GM18519 (cell line): ENCODE data around the gene RFTN1.
A peak's percentile ranks its signal among the peaks of the same experiment; 100 is the strongest.

Experiments
- ATAC-seq: cut with Tn5 transposase; IDR thresholded peaks from one replicate; pipeline ENCODE4 v1.9.1; 2021; ENCODE audit warnings: mild to moderate bottlenecking, moderate library complexity; ENCODE audit not compliant: unreplicated experiment, low FRiP score

Gene RFTN1

GRCh38 chr3:16439848-16440708 is 73.4 kb downstream of the RFTN1 start:
- ATAC-seq: no peak

GRCh38 chr3:16439163-16439847 is 74.2 kb downstream of the RFTN1 start:
- no peak for ATAC-seq

- ATAC-seq: no peak
Observed at GRCh38 chr3:16437640-16438039, 75.9 kb downstream of the RFTN1 start.

GRCh38 chr3:16433701-16434151 is 79.8 kb downstream of the RFTN1 start:
- ATAC-seq: peak; percentile 78

GRCh38 chr3:16432714-16433113 is 80.8 kb downstream of the RFTN1 start:
- ATAC-seq: no peak

- ATAC-seq: peak; percentile 36
Observed at GRCh38 chr3:16430717-16431630, 82.5 kb downstream of the RFTN1 start.

- no peak for ATAC-seq
Observed at GRCh38 chr3:16429086-16429485, 84.4 kb downstream of the RFTN1 start.

- no peak for ATAC-seq
Observed at GRCh38 chr3:16428612-16429011, 84.9 kb downstream of the RFTN1 start.

GRCh38 chr3:16427103-16427965 is 86.2 kb downstream of the RFTN1 start:
- no peak for ATAC-seq

- ATAC-seq: no peak
Observed at GRCh38 chr3:16426665-16427064, 86.8 kb downstream of the RFTN1 start.

- ATAC-seq: no peak
Observed at GRCh38 chr3:16426029-16426400, 87.5 kb downstream of the RFTN1 start.

- ATAC-seq: no peak
Observed at GRCh38 chr3:16425398-16426028, 88.0 kb downstream of the RFTN1 start.

- ATAC-seq: peak; percentile 81
Observed at GRCh38 chr3:16423947-16424673, 89.4 kb downstream of the RFTN1 start.

GRCh38 chr3:16423298-16423697 is 90.2 kb downstream of the RFTN1 start:
- no peak for ATAC-seq

GRCh38 chr3:16419640-16420241 is 93.8 kb downstream of the RFTN1 start:
- ATAC-seq: no peak

- ATAC-seq: no peak
Observed at GRCh38 chr3:16417945-16418739, 95.4 kb downstream of the RFTN1 start.

GRCh38 chr3:16415911-16416476 is 97.5 kb downstream of the RFTN1 start:
- no peak for ATAC-seq
